ENCODE results near the gene SERPINB4. TPM values are rescaled to one million over a fixed set of nuclear protein-coding genes. Genes with fewer than 3 reads are reported as not detected.
"Not testable (repeated sequence)": the region's sequence is repeated elsewhere in the genome, so short reads cannot be mapped to it uniquely, and the experiment has no call there.

Gene SERPINB4
- total RNA-seq, 1 donor from 2014 or later: not detected

GRCh38 chr18:63641157-63641680, 2.8 kb downstream of the SERPINB4 start:
- ATAC-seq; intact Hi-C loops (cut with DNase I); DNase-seq (ENCODE audit: low spot score): not testable (repeated sequence)

DNA sequence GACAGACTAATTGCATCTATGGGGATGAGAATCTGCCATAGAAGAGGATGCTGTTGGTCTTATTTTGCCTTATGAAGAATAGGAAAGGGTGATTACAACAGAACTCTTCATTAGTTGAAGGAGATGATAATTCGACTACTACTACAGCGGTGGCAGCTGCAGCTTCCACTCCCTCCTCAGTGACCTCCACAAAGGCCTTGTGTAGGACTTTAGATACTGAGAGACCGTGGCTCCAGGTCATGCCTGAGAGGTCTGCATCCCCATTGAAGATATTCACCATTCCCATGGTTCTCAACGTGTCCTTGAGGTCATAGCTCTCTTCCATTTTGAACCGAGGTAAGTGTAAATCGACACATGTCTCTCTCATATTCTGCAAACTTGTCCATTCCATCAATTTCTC, 6.4 kb downstream of the SERPINB4 start:
- DNase-seq (ENCODE audit: low spot score): no peak
- no peak for ATAC-seq
- intact Hi-C loops (cut with DNase I): no loop called here

- intact Hi-C loops (cut with DNase I): no loop called here
- no peak for ATAC-seq
Measured at GRCh38 chr18:63627819-63628218, 16.2 kb downstream of the SERPINB4 start.

GRCh38 chr18:63626431-63626830, 17.6 kb downstream of the SERPINB4 start:
- ATAC-seq (no peak), DNase-seq (ENCODE audit: low spot score) (no peak)
- intact Hi-C loops (cut with DNase I): no loop called here

More at GRCh38 chr18:63627819-63628218, 16.2 kb downstream of the SERPINB4 start:
- no peak for DNase-seq (ENCODE audit: low spot score)

GRCh38 chr18:63624863-63625262, 19.2 kb downstream of the SERPINB4 start:
- DNase-seq (ENCODE audit: low spot score): no peak
- intact Hi-C loops (cut with DNase I): no loop called here
- ATAC-seq: no peak

DNA sequence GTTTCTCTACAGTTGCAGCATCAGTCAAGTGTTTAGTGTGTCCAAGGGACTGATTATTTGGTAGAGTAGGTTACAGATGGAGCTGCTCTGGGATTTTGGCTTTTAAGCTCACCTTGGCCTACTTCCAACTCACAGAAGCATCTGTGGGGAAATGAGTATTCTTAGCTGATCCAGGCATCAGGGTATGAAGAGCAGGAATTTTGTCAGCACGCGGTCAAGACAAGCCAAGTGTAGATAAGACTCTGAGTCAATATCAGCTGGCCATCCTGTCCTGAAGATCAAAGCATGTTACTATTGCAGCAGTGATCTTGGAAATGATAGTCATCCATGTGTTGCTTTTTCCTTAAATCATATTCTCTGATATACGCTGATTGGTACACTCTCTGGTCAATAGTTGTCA, 24.4 kb downstream of the SERPINB4 start:
- DNase-seq (ENCODE audit: low spot score): no peak
- ATAC-seq: no peak
- intact Hi-C loops (cut with DNase I): no loop called here

DNA sequence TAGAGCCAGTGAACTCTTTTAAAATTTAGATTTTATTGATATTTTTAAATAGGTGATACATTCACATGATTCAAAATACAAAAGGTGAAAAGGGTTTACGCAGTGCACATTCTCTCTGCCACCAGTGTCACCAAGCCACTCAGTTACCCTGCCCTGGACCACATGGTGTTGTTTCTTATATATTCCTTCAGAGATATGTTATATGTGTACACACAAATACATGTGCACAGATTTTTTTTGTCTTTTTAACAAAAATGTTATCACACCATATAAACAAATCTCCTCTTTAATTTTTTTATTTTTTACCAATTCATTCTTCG, 26.2 kb downstream of the SERPINB4 start:
- intact Hi-C loops (cut with DNase I): no loop called here
- no peak for DNase-seq (ENCODE audit: low spot score)
- ATAC-seq: no peak

GRCh38 chr18:63617049-63617914, 26.8 kb downstream of the SERPINB4 start:
- intact Hi-C loops (cut with DNase I): no loop called here
- no peak for ATAC-seq
- DNase-seq (ENCODE audit: low spot score): no peak

- DNase-seq (ENCODE audit: low spot score) (no peak), ATAC-seq (no peak)
- intact Hi-C loops (cut with DNase I): no loop called here
Measured at GRCh38 chr18:63613420-63613819, 30.6 kb downstream of the SERPINB4 start.

DNA sequence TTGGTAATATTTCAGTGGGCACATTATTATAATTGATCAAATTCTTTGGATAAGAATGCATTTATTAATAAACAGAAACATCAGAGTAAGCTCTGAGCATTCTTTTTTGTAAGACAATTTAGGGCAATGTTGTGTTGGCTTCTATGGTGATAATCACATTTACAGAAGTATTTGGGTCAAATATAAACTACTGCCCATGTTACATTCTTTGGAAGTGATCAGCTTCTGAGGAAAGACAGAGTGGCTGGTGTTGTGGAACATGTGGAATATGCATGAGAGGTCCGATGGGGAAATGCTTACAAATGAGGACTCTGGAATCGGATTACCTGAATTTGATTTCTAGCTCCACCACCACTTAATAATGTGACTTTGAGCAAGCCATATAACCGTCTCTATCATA, 37.5 kb downstream of the SERPINB4 start:
- DNase-seq (ENCODE audit: low spot score) (no peak), ATAC-seq (no peak)
- intact Hi-C loops (cut with DNase I): no loop called here

DNA sequence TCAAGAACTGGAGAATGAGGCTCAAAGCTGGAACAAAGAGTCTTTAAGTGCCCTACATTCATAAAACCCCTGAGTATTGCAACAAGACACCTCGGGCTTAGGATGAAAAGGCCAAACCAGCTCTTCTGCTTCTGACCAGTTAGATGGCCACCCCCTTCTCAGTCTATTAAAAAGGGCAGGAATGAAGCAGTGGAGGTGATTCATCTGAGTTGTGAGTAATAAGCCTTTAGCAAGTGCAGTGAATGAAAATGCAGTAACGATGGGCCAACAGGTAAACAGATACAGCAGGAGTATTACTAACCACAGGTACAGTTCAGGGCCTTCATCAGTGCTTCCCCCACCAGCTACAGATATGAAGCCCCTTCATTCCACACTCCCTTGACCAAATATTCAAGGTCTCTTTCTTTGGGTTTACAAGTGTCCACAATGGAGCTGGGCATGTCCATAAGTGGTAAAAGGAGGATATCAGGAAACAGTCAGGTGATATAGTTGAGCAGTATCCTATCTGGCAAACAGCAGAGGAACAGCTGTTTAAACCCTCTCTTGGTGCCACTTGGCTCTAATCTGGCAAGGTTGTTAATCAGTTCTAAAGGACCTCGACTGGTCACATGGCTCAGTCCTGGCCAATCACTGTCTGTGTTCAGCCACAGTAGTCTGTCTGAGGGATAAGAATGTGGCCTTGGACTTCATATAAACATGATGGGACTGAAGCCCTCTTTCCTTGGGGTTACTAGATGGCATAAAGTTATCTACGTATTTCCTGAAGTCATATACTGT, 39.1 kb downstream of the SERPINB4 start:
- ATAC-seq: no peak
- DNase-seq (ENCODE audit: low spot score): no peak
- intact Hi-C loops (cut with DNase I): no loop called here

- intact Hi-C loops (cut with DNase I): no loop called here
- ATAC-seq (no peak), DNase-seq (ENCODE audit: low spot score) (no peak)
Measured at GRCh38 chr18:63603772-63604171, 40.3 kb downstream of the SERPINB4 start.

DNA sequence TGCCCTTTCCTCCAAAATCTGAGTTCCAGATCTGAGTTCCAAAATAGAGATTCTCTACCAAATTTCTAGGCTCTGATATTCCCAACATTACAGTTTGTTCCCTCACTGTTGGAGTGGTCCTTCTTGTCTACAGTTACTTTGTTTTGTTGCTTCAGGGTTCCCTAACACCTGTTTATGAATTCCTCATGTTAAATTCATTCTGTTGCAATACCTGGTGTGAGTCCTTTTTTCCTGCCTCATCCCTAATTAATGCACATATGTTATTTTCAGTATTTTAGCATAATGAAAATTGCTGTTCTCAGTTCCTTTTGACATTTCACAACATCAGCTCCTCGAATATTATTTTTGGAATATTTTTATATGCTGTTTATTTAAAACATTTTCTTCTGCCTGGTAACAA, 40.7 kb downstream of the SERPINB4 start:
- intact Hi-C loops (cut with DNase I): no loop called here
- no peak for ATAC-seq
- no peak for DNase-seq (ENCODE audit: low spot score)

DNA sequence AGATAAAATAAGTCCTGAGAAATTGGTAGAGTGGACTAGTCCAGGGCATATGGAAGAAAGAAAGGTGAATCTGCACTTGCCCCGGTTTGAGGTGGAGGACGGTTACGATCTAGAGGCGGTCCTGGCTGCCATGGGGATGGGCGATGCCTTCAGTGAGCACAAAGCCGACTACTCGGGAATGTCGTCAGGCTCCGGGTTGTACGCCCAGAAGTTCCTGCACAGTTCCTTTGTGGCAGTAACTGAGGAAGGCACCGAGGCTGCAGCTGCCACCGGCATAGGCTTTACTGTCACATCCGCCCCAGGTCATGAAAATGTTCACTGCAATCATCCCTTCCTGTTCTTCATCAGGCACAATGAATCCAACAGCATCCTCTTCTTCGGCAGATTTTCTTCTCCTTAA, 47.1 kb downstream of the SERPINB4 start:
- ATAC-seq: no peak
- no peak for DNase-seq (ENCODE audit: low spot score)
- intact Hi-C loops (cut with DNase I): no loop called here

DNA sequence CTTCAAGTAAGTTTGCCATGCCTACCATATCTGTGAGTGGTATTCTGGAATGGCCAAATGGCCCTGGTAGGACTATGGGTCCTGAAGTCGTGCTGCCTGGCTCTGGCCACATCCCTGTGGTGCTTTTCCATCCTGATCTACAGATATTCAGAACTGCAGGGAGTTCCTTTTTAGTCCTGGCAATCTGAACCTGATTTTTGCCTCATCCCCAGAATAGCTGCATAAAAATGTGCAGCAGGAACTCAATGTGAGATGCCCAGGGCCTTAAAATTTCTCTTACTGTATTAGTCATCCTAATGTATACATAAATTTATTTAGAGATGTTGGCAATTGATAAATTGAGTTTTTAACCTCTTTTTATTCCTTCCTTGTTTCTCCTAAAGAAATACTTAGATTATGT, 51.6 kb downstream of the SERPINB4 start:
- DNase-seq (ENCODE audit: low spot score) (no peak), ATAC-seq (no peak)
- intact Hi-C loops (cut with DNase I): no loop called here

DNA sequence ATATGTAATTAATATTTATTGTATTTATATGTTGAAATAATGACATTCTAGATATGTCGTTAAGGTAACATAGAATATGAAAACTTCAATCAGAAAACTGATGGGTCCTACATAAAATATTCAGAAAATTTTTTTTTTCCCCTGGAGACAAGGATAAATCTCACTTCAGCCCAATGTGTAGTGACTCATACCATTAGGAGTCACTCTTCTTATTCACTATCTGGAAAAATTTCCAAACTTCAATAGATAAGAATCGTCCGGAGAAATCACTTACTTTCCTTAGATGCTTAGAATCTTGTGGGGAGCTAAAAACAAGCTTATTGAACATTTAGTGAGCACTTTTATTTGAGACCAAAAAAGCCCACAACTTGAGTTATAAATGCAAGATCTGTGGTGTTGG, 52.3 kb downstream of the SERPINB4 start:
- ATAC-seq (no peak), DNase-seq (ENCODE audit: low spot score) (no peak)
- intact Hi-C loops (cut with DNase I): no loop called here

DNA sequence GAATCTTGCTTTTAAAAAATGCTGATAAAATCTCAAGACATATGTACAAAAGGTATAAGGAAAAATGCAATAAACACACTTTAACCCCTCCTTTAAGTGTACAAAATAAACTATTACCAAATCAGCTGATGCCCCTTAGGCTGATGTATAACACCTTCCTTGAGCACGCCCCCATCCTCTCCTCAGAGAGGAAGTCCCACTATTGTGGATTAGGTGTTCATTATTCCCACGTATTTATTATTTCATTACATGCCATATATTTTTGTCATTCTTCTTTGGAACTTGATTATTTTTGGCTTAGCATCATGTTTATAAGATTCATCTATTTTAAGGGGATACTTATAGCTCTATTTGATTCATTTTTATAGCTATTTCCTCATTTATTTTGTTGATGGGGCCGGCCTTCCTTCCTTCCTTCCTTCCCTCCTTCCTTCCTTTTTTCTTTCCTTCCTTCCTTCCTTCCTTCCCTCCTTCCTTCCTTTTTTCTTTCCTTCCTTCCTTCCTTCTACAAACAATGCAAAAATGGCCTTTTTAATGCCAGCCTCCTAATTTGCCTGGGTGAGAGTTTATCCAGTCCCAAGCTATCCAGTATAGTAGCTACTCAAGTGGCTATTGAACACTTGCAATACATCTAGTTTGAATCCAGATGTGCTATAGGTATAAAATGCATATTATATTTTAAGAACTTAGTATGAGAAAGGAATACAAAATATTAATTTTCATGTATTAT, 52.9 kb downstream of the SERPINB4 start:
- intact Hi-C loops (cut with DNase I): no loop called here
- DNase-seq (ENCODE audit: low spot score) (no peak), ATAC-seq (no peak)

GRCh38 chr18:63590373-63590772, 53.7 kb downstream of the SERPINB4 start:
- intact Hi-C loops (cut with DNase I): no loop called here
- ATAC-seq (no peak), DNase-seq (ENCODE audit: low spot score) (no peak)

GRCh38 chr18:63588909-63589308, 55.1 kb downstream of the SERPINB4 start:
- ATAC-seq: no peak
- intact Hi-C loops (cut with DNase I): no loop called here
- DNase-seq (ENCODE audit: low spot score): no peak
